HG02571 (cell line): Measurements from ENCODE around the gene MAGEF1.
"Not testable (repeated sequence)": the region's sequence is repeated elsewhere in the genome, so short reads cannot be mapped to it uniquely, and the experiment has no call there.

Experiments used
- ATAC-seq: cut with Tn5 transposase; IDR thresholded peaks from one replicate; pipeline ENCODE4 v1.9.1; 2021; ENCODE audit warnings: mild to moderate bottlenecking, moderate library complexity; ENCODE audit not compliant: unreplicated experiment

MAGEF1 gene

DNA sequence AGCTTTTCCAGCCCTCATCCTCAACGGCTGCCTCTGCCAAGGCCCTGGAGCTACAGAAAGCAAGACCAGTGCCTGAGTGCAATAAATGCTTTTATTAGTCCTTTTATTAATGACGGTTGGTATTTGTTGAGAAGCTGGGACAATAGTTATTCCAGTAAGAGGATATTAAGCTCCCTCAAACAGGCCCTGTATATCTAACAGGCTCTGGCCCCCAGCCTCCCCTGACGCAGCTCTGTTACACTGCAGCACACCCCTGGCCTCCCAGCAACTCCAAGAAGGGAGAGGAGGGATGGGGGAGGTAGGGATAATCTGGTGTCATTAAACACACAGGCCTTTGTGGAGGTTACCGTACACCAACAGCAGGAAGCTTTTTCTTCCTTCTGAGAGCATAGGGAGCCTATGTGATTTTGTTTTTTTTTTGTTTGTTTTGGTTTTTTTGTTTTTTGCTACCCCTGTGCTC lies 30.8 kb upstream of the MAGEF1 start:
- no peak for ATAC-seq

DNA sequence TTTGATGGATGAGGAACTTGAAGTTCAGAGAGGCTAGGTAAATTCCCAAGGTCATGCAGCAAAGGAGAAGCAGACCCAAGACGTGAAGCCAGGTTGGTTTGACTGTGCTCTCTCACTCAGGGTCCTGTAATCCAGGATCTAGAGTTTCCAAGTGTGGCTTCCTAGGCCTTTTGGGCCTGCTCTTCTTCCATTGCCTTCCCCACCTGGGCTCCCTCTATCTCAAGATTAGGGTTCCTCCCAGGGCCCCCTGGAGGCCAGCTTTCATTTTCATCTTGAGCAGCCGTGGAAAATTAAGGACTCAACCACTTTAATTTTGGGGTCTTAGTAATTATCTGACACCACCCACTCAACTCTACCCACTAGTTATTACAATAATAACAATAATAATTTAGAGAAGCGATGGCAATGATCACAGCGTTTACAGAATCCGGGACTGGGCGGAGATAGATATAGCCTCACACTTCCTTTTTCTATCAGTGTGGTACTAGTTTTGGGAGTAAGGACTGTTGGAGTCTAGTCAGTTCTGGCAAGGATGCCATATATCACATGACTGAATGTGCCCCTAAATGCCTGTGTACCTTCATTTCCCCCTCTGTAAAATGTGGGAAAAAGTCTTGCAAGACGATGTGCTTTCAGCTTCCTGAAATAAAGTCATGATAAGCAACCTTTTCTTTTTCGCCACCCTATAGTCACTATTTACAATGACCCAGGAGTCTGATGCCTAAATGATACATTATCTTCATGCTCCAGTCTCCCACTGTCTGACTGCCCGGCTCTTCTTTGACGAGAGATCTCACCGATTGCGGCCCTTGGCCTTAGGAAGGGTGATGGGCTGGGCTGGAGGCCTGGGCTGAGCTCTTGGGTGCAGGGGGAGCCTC lies 30.2 kb upstream of the MAGEF1 start:
- no peak for ATAC-seq

DNA sequence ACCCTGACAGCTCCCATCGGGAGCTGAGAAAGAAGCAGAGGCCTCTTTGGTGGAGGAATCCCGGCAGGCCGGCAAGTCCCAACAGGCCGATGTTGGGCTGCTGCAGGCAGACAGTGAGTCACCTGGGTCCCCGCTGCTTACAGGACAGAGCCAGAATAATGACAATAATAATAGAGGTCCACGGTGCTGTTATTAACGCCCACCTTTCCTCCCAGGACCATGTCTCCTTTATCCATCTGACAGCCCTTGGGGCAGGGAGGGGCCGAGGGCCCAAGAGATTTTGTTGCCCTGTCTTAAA lies 29.3 kb upstream of the MAGEF1 start:
- ATAC-seq = no peak

DNA sequence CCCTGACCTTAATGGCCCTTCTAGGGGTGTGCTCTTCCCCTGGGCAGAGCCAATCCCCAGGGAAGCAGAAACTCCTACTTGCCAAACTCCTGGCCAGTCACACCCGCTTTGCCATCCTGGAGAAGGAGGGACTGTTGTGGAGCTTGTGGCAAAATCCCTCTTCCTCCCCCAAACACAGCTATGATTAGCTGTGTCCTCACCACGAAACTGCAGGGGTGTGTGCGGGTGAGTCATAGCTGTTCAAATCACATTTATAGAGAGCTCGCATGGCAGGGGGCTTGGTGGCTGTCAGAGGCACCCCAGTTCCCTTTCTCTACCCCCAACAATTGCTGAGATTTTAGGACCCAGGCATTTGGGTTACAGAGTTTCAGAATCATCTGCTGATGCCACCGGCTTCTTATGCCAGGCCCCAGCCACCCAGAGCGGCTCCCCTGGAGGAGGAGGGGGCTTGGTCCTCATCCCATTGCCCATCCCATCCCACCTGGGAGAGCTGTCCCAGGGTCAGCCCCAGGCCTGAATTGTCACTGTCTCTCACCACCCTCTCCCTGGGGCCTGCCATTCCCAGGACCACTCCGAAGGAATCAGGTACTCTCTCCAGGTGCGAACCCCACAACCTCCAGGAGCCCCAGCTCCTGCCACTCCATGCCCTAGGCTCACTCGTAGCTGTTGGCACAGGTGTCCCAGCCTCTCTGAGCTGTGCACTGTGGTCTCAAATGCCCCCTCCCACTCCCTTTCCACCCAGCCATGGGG lies 28.8 kb upstream of the MAGEF1 start:
- no peak for ATAC-seq

DNA sequence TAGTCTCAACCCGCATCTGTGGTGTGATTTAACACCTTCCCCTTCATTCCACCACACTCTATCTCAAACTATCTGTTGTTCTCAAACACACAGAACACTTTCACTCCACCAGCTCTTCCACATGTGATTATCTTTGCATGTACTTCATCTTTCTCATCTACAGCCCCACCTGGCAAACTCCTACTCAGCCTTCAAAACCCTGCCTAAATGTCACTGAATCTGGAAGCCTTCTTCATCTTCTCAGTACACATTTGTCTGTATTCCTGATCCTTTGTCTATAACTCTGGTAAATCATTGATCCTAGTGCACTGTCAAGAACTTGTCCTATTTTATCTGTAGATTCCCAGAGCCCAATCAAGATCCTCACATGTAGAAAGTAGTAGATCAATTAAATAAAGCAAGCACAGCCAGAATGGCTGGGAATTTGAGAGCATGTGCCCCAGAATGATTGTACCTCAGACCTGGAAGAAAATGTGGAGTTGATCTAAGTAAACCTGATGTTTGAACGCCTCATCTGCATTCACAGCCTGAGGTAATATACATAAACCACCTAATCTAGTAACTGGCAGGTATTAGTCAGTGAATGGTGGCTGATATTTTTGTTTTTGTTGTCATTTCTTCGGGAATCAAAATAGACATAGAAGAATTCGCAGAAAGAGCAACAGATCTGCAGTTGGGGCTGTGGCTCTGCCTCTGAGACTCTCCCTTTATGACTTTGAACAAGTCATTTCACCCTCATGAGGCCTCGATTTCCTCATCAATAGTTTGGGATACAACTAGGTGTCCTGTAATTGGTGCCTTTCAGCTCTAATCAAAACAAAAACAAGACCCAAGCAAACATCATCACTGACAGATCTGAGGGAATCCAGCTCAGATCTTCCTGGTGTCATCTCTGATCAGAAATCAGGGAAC lies 28.0 kb upstream of the MAGEF1 start:
- no peak for ATAC-seq

DNA sequence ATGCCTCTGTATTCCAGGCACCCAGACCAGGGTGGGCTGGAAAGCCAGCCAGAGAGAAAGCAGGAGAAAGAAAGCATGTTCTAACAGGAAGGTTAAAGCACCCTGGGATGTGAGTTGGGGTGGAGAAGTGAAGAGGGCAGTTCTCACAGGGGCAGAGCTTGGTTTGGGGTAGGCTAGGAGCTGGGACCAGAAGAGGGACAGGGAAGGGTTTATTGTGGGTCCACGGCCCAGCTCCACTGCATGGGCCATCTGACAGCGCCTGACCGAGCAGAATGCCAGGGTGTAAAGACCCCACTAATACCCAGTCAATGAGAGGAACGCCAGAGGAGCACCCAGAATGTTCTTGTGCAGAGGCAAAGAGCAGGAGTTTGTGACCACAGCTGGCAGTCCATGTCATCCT lies 27.1 kb upstream of the MAGEF1 start:
- no peak for ATAC-seq

DNA sequence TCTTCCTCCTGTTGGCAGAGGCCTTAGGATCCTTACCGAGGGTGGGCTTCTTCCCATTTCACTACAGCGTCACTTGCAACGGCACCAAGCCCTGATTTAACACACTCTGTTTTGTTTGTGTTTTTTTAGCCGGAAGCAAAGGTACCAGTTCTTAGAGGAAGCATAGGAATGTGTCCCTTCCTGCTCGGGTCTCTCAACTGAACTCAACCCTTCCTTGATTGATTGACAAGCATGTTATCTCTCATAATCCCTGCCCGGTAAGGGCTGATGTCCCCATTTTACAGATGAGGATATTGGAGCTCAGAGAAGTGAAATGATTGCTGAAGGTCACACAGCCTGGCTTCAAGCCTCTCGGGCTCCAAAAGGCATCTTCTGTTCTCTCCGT lies 26.6 kb upstream of the MAGEF1 start:
- ATAC-seq = no peak

DNA sequence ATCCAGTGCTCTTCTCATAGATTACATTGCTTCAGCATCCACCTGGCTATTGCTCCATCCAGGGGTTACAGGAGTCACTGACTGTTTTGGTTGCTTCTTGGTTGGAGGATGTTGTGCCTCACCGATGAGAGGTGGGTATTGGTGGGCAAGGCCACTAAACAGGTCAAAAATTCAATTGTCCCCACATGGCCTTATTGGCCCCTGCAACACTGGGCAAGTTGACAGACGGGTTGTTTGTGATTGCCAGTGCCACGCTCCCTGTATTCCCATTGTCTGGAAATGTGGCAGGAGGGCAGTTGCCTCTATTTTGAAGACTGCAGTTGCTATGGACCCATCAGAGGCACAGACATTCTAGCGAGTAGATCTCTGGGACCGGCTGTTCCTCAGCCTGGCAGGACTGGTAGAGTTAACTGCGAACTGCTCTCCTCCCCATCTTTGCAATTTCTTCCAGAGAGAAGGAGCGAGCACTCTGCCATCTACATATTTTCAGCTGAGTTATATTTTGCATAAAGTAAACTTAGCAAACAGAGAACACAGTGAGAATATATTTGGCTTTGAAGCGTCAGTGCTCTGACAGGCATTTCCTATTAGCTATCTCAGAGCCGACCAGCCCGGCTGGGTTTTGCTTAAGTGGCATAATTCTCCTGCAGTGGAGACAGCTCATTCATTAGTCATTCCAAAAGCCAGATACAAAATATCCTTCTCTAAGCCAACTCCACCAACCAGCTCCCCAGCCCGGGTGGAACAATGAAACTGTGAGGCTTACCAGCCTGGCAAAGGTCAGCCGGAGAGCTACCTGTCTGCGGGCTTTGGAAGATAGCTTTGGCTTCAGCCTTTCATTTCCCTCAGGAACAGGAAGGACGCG lies 26.0 kb upstream of the MAGEF1 start:
- ATAC-seq = no peak

DNA sequence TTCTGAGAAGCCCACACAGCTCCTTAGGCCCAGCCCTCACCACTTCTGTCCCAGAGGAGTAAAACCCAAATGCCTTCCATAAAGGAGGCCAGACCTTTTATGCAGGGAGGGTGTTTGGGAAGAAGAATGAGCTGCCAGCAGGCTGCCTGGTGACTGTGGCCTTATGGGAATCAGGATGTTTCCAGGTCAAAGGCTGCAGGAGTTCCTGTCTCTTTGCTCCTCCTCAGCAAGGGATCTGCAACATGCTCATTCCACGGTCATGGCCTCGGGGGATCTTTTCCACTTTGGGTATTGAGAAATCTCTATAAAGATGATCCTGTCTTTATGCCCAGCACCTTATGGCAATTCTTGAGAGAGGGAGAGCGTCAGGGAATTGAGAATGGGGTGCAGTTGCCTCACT lies 25.2 kb upstream of the MAGEF1 start:
- ATAC-seq = no peak

DNA sequence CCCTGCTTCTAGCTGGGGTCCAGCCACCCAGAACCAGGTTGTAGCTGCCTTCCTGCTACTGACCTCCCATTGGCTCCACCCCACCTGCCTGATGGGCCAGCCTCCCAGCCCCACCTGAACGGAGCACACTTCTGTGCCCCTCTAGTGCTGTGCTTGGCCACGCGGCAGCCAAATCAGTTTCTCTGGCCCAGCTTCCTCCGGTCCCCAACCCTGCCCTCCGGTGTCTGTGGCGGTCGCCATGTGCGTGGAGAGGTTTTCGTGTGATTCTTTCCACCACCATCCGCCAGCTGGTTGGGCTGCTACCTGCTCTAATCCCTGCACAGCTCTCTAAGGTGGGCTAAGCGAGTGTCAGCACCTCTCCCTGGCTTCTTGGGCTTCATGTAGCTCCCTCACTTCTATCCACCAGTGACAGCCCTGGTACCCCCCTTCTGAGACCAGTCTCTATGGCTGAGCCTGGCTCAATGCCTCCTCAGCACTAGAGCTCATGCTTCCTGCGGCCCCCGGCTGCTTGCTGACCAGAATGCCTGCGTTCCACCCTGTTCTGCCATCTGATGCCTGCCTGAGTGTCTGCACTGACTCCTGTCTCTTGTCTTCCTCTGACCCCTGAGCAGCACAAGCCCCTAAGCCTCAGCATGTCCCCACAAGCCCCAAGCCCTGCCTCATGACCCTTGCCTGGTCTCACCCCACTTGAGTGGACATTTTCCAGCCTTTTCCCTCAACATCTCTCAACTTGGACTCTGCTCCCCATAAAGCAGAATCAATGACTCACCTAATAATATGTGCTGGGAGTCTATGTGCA lies 23.2 kb upstream of the MAGEF1 start:
- ATAC-seq = no peak

DNA sequence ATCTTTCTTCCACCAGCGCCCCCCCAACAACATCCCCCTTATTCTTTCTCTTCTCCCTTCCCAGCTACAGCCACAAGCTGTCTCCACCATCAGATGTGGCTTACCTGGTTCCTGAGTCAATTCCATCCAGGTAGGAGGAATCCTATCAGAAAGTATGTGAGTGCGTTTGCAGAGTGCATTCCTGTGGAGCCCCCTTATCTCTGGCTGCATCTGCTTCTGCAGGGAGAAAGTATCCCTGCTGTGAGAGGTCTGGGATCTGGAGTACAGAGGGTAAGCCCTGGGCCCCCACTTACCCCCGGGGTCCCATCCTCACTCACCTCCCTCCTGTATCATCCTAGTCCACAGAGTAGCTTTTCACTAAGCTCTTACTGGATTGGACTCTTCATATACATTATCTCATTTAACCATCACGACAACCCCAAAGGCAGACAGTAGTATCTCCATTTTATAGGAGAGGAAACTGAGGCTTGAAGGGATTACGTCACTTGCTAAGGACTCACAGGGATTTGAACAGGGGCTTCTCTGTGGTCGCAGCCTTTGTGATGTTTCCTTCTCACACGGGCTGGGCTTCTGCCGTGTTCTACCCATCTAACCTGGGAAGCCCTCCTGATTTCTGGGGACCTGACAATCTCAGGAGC lies 22.2 kb upstream of the MAGEF1 start:
- no peak for ATAC-seq

DNA sequence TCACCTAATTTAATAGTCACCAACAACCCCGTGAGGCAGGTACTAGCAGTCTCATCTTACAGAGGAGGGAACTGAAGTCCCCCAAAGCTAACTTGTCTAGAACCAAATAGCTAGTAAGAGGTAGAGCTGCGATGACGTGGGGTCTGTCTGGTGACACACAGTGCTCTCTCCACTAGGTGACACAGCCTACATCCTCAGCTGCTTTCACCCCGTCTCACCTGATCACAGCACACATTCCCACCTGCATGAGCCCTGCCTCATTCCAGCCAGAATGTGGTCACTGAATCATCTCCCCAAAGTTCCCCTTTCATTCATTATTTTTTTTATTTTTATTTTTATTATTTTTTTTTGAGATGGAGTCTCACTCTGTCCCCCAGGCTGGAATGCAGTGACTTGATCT lies 21.3 kb upstream of the MAGEF1 start:
- ATAC-seq = no peak

DNA sequence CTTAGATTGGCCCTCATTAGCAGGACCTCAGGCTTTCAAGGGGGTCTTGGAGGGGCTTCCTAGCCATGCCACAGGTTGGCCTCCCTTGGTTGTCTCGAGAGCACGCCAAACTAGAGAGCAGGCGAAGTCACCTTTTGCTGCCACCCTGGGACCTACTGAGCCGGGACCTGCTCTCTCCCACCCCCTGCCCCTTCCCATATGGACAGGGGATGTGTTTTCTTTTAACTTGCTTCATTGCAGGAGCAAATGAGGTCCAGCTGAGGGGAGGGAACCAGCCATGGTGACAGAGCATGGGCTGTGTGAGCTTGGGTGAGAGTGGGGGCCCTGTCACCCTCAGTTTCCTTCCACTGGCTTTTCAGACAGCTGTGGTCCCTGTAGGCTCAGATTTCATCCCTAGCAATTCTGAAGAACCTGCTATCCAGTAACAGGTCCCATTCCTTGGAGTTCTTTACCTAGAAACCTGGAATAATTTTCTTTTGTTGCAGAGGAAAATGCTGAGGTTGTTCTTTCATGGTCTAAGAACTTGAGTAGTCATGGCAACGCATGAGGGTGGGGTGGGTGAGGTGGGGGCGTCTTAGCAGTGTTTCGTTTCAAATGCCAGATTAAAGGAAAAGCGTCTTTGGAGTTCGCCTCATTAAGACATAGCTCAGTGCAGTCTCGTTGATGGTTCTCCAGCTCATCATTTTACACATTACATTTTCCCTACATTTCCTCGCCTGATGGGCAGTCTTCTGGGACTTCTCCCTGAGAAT lies 20.1 kb upstream of the MAGEF1 start:
- ATAC-seq = no peak

DNA sequence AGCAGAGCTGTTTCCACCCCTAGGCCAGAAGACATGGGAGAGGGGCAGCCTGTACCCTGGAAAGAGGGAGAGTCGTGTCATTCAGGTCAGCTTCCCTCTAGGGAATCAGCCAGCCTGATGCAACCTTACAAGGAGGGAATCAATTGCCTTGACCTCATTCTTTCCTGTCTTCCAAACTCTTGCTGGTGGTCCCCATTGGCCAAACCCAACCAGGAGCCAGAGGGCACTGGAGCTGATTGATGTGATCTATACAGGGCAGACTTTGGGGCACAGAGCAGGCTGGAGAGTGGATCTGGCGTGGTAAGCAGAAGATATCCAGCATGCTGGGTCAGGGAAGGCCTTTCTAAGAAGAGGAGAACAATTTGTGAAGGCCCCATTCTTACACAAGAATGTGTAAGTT lies 19.1 kb upstream of the MAGEF1 start:
- no peak for ATAC-seq

DNA sequence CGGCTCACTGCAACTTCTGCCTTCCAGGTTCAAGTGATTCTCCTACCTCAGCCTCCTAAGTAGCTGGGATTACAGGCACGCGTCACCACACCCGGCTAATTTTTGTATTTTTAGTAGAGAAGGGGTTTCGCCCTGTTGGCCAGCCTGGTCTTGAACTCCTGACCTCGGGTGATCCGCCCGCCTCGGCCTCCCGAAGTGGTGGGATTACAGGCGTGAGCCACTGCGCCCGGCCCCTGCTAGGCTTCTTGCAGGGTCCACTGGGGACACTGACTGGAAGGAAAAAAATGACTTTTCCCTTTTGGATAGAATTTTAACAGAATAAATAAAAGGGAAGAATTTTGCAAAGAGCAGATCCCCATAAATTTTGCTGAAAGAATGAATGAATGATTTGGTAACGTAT lies 17.3 kb upstream of the MAGEF1 start:
- not testable (repeated sequence) for ATAC-seq

DNA sequence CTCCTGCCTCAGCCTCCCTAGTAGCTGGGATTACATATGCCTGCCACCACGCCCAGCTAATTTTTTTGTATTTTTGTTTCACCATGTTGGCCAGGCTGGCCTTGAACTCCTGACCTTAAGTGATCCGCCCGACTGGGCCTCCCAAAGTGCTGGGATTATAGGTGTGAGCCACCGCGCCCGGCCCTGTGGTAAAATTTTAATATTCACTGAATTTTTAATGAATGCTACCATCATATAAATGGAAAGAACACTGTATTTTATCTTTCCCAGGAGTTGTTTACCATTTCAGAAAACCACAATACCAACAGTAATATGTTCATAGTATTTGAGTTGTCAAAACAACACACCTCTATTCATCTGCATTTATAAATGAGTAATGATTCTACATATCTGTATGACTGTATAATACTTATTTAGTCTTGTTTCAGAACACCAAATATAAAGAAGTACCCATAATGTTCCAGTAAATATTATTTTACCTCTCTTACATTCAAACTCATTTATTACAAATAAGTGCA lies 16.2 kb upstream of the MAGEF1 start:
- ATAC-seq = no peak

DNA sequence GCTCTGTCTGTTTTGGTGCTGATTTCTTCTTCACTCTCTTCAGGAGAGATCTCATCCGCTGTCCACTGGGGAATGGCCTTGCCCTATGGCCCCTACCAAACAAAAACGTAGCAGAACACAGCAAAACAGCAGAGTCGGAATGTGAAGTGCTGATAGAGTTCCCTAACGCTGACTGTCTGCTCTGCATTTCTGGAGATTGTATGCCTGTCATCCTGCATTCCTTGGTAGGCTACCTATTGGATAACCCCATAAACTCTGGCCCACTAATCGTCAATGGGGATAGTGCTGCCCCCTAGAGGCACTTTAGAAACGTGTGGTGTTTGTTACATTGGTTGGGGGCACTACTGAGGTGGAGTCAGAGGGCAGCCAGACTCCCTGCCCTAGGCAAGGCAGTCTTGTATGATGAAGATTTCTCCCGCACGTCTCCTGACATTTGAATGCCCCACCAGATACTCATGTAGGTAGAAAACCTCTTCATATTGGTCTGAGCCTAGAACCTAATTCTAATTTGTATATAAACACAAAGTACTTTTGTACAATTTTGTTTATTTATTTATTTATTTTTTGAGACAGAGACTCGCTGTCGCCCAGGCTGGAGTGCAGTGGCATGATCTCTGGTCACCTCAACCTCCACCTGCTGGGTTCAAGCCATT lies 15.6 kb upstream of the MAGEF1 start:
- no peak for ATAC-seq

DNA sequence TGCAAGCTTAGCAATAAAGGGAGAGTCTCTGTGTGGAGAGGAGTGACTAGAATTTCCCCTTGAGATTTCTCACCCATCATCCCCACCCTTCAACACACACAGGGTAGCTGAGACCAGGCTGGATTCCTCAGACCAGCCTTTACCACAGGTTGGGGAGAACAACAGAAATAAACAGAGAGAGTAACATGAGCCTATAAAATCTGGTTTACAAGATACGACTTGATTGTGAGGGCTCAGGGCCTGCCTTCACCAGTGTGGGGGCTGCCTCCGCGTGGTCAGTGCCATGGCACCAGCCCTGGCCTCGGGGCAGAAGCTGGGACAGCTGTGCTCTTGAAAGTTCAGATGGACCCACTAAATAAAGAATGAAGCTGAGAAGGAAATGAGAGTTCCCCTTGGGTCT lies 14.6 kb upstream of the MAGEF1 start:
- no peak for ATAC-seq
